Activated CD8-positive, alpha-beta T cell treated with anti-CD3 and anti-CD28 coated beads, Interleukin-2, amount 10 ng/mL, durations not matched to agents 7 days and 5 days (primary cell): ENCODE measurements around the gene C1orf210. TPM values are rescaled to one million over a fixed set of nuclear protein-coding genes. Genes with fewer than 3 reads are reported as not detected.

Experiments
- ATAC-seq: fragments of 150-1000 bp; cut with Tn5 transposase; one replicate; pipeline ENCODE4 v1.10.0; 2021; ENCODE audit warnings: moderate library complexity
- CTCF ChIA-PET: fragments of 350-600 bp; sonication (Branson Sonifier 250); formaldehyde crosslinking; loops from one replicate; lab custom pipeline; 2021; ENCODE audit warnings: antibody characterized with exemption; lab: Charles Lee
- POLR2A ChIA-PET: fragments of 350-600 bp; sonication (Branson Sonifier 250); formaldehyde crosslinking; loops from one replicate; lab custom pipeline; 2021; ENCODE audit warnings: antibody characterized with exemption; lab: Charles Lee
- DNase-seq: peaks from one replicate; pipeline ENCODE4 v3.0.0-alpha.2; 2020
- H3K27ac Mint-ChIP-seq: one replicate; pipeline ENCODE4 v1.8.0; 2021; ENCODE audit warnings: mild to moderate bottlenecking, mixed read lengths
- H3K27me3 Mint-ChIP-seq: one replicate; pipeline ENCODE4 v1.8.0; 2021; ENCODE audit warnings: low read depth, mixed read lengths
- H3K36me3 Mint-ChIP-seq: one replicate; pipeline ENCODE4 v1.8.0; 2021; ENCODE audit warnings: low read depth, mixed read lengths
- H3K4me1 Mint-ChIP-seq: one replicate; pipeline ENCODE4 v1.8.0; 2021; ENCODE audit warnings: low read depth, mixed read lengths
- H3K4me3 Mint-ChIP-seq: one replicate; pipeline ENCODE4 v1.8.0; 2021; ENCODE audit warnings: mild to moderate bottlenecking, mixed read lengths
- H3K9me3 Mint-ChIP-seq: one replicate; pipeline ENCODE4 v1.8.0; 2022; ENCODE audit warnings: mixed read lengths; ENCODE audit not compliant: insufficient read depth
- total RNA-seq, 2 experiments: library from RNA; stranded (reverse); gene quantifications; one replicate each; pipeline ENCODE4 v1.2.3, GENCODE V29; 2021

C1orf210 gene
- total RNA-seq, 2 experiments from 2014 or later, result not detected

DNA sequence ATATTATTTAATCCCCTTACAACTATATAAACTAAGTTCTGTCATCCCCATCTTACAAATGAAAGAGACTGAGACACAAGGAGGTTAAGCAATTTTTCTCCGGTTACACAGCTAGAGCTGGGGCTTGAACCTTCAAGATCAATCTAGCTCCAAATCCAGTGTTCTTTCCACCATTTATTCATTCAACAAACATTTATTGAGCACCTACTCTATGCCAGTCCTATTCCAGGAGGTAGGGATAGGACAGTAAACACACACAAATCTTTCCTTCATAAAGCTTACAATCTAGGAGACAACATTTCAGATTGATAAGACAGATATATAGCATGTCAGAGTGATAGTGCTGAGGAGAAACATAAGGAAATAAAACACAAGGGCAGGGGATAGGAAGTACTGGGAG lies 18.5 kb downstream of the C1orf210 start:
- Mint-ChIP-seq H3K4me3 (no peak overlapping the region), H3K4me1 (peaks cover 11% of the 10 kb centered on the region), H3K27me3 (peaks cover 18% of the 10 kb centered on the region), H3K27ac (no peak overlapping the region), H3K9me3 (peaks cover 16% of the 10 kb centered on the region), H3K36me3 (peaks cover 3% of the 10 kb centered on the region)
- ATAC-seq (no peak), DNase-seq (no peak)
- POLR2A ChIA-PET, result no interaction called here
- CTCF ChIA-PET, result no interaction called here

DNA sequence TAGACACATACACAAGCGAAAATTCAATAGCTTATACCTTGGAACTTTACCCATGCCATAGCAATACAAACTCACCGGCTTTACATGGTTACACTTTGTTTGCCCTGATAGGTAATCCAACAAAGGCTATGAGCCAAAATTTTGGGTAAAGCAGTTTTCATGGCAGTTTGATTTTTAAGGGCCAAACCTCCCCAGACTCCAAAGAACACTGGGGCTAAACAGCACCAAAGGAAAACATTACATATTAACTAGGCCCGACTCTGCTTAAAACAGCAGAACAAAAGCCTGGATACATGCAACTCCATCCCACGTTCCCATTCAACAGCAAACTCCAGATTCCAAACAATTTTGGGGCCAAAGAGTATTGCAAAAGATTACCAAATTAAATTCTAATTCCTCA lies 19.9 kb downstream of the C1orf210 start:
- no peak for DNase-seq
- H3K9me3 Mint-ChIP-seq, result peaks cover 16% of the 10 kb centered on the region
- H3K4me3 Mint-ChIP-seq, result no peak overlapping the region
- H3K27ac Mint-ChIP-seq, result no peak overlapping the region
- POLR2A ChIA-PET, result no interaction called here
- no peak for ATAC-seq
- CTCF ChIA-PET, result no interaction called here
- peaks cover 3% of the 10 kb centered on the region for H3K36me3 Mint-ChIP-seq
- H3K4me1 Mint-ChIP-seq, result peaks cover 4% of the 10 kb centered on the region
- peaks cover 16% of the 10 kb centered on the region for H3K27me3 Mint-ChIP-seq

DNA sequence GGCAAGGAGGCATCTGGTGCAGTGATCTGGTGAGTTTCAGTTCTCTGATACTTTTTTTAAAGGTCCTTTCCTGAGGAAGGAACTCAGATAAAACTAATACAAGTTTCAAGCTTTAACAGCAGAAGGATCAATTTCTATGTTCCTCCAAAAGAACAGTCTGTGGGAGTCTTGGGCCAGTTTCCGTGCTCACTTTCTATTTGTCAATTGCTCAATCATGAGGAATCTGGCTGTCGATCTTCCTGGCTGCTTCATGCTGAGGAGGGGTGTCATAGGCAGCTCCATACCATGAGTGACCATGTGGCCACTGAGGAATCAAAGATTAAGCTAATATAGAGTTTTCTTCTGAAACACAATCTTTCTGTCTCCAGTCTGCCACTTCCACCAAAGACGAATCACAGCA lies 27.0 kb downstream of the C1orf210 start:
- H3K36me3 Mint-ChIP-seq, result no peaks in the 10 kb centered on the region
- ChIA-PET POLR2A (interaction anchor here (0.6 kb wide), 1 partner anchor 447 kb away, joined by 3 read pairs; no protein-coding TSS in a partner anchor), CTCF (interaction anchor here (0.8 kb wide), 1 partner anchor 27 kb away, joined by 3 read pairs; no protein-coding TSS in a partner anchor)
- no peak for DNase-seq
- no peak overlapping the region for H3K27ac Mint-ChIP-seq
- peaks cover 10% of the 10 kb centered on the region for H3K9me3 Mint-ChIP-seq
- ATAC-seq, result no peak
- no peak overlapping the region for H3K4me3 Mint-ChIP-seq
- H3K27me3 Mint-ChIP-seq, result peaks cover 5% of the 10 kb centered on the region
- H3K4me1 Mint-ChIP-seq, result no peaks in the 10 kb centered on the region

DNA sequence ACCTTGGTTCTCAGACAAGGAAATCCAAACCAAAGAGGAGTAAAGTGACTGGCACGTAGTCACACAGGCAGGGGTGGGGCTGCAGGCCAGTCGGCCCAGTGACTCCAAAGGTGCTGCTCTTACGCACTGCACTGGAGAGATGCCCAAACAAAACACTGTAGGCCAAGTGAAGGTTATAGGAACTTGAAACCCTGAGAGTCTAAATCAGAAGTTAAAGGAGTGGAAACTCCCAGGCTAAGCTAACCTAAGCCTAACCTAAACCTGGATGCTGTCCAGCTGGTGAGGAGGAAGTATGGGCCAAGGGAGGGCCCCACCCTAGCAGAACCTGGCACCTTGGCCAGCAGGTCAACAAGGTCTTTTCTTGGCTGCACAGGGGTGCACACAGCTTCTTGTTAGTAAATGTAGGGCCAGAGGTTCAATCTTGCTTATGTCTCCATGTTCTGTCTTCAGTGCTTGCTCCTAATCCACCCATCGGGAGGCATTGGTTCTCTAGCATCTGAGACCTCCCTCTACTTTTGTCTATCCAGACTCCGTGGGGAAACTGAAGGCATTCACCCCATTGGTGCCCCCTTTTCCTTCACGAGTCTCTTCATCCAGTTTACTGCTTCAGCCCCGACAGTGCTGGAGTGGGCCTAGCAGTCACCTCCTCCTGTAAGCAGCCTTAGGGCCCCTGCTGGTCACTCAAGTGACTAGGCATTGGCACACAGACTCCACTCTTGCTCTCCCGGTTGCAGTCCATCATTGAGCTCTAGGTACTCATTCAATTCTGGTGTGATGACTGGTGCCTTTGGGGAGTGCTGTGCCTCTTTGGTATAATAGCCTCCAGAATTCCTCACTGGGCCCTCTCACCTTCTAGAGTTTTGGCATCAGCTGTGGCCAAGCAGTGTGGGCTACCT lies 28.5 kb downstream of the C1orf210 start:
- DNase-seq, result no peak

DNA sequence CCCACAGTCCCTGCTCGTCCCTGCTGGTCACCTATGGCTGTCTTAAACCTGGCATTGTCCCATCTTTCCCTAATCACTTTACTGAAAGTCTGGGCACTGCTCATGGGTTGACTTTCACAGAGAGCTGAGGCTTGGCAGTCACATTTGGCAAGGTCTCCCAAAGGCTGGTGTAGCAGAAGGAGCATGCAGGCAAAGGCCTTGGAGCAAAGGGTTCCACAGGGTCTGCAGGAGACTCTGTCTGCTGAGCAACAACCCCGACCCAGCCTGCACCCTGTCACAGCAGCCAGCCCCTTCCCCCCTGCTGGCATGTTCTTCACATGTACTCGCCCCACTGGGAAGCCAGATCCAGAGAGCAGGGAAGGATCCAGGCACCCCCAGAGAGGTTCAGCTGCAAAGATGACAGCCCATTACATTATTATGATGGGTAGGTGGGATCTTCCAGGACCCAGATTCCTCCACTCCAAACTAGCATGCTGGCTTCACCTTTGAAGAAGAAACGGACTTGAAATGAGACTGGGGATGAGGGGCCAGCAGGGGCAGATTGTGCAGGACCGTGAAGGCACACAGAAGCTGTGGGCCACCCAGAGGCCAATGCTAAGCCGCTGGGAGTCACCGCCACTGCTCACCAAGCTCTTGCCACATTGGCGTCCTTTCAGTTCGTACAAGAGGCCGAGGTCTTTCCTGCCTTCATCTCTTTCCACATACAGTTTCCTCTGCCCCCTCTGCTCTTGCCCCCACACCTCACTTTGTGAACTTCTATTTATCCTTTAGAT lies 29.8 kb downstream of the C1orf210 start:
- DNase-seq (no peak), ATAC-seq (no peak)
- Mint-ChIP-seq H3K4me3 (no peak overlapping the region), H3K27ac (no peak overlapping the region), H3K27me3 (peaks cover 19% of the 10 kb centered on the region), H3K9me3 (no peaks in the 10 kb centered on the region), H3K36me3 (no peaks in the 10 kb centered on the region), H3K4me1 (no peaks in the 10 kb centered on the region)
- ChIA-PET CTCF (no interaction called here), POLR2A (no interaction called here)

More for the DNA sequence above, 28.5 kb downstream of the C1orf210 start:
- ChIA-PET POLR2A (no interaction called here), CTCF (no interaction called here)
- peaks cover 12% of the 10 kb centered on the region for H3K27me3 Mint-ChIP-seq
- no peak overlapping the region for H3K27ac Mint-ChIP-seq
- H3K4me3 Mint-ChIP-seq, result no peak overlapping the region
- peaks cover 1% of the 10 kb centered on the region for H3K9me3 Mint-ChIP-seq
- no peaks in the 10 kb centered on the region for H3K36me3 Mint-ChIP-seq
- no peak for ATAC-seq
- H3K4me1 Mint-ChIP-seq, result no peaks in the 10 kb centered on the region

DNA sequence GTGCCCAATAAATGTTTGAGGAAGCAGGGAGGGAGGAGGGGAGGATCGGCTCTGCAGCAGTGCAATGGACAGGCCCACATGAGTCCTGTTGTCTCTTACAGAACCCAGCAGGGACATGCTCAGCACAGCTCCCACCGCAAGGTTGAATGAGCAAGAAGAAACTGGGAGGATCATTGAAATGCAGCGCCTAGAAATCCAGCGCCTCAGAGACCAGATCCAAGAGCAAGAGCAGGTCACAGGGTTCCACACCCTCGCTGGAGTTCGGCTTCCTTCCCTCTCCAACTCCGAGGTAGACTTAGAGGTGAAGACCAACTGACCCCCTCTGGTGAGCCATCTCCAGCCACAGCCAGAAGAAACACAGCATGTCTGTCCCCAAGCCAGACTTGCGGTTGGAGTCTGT lies 31.5 kb downstream of the C1orf210 start:
- ChIA-PET POLR2A (no interaction called here), CTCF (no interaction called here)

DNA sequence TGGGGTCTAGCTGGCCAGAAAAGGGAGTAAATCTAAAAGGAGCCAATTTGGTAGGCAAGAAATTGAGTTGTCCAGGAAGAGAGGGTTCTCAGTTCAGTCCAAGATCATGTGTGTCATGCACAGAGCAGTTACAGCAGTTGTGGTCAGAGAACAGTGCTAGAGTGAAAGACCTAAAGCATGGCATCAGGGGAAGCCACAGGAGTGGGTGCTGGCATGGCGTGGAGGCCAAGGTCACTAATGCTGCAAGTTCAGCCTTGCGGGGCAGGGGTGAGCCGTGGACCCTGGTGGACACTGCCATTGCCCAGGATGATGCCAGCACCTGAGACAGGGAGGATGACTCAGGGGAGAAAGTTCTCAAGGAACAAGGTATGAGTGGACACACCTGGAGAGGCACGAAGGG lies 32.2 kb downstream of the C1orf210 start:
- Mint-ChIP-seq H3K9me3 (no peaks in the 10 kb centered on the region), H3K4me3 (no peak overlapping the region), H3K4me1 (no peaks in the 10 kb centered on the region), H3K36me3 (no peaks in the 10 kb centered on the region), H3K27ac (no peak overlapping the region), H3K27me3 (peaks cover 19% of the 10 kb centered on the region)
- CTCF ChIA-PET, result no interaction called here
- DNase-seq (no peak), ATAC-seq (no peak)
- POLR2A ChIA-PET, result no interaction called here

More for the DNA sequence above, 31.5 kb downstream of the C1orf210 start:
- Mint-ChIP-seq H3K4me3 (no peak overlapping the region), H3K9me3 (no peaks in the 10 kb centered on the region), H3K36me3 (no peaks in the 10 kb centered on the region), H3K27me3 (peaks cover 19% of the 10 kb centered on the region), H3K4me1 (no peaks in the 10 kb centered on the region), H3K27ac (no peak overlapping the region)
- ATAC-seq (no peak), DNase-seq (no peak)

DNA sequence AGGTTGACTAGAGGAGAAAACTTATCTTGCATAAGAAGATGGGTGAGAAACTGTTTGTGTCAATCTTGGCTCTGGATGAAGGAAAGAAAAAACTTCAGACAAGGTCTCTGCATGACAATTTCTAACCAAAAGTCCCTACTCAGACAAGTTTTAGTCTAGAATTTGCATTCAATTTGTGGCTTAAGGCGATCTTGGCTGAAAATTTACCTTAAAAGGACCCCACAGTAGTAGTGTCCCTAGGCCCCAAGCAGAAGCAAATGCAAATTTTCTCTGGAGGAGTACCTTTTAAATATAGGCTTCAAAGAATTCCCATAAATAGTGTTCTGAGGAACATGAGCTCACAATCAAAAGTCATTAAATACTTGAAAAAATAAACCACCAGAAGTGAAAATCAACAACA lies 33.2 kb downstream of the C1orf210 start:
- no peak for ATAC-seq
- CTCF ChIA-PET, result no interaction called here
- Mint-ChIP-seq H3K4me3 (no peak overlapping the region), H3K27me3 (peaks cover 20% of the 10 kb centered on the region), H3K9me3 (peaks cover 4% of the 10 kb centered on the region), H3K4me1 (no peaks in the 10 kb centered on the region), H3K27ac (no peak overlapping the region), H3K36me3 (no peaks in the 10 kb centered on the region)
- POLR2A ChIA-PET, result no interaction called here
- DNase-seq, result no peak

DNA sequence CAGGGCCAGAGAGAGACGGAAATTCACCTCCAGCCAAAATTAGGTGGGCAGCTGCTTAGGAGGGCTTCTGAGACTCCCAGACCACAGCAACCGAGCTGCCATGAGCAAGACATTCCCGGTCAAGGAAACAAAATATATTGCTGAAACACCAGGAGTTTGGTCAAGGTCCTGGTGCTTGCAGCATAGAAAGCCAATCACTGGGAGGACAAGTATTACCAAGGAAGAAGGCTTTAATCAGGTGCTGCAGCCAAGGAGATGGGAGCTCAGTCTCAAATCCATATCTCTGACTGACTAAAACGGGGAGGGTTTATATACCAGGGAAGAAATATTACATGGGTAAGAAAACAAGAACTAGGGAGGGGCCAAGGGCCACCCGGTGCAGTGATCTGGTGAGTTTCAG lies 34.4 kb downstream of the C1orf210 start:
- no peak overlapping the region for H3K4me3 Mint-ChIP-seq

DNA sequence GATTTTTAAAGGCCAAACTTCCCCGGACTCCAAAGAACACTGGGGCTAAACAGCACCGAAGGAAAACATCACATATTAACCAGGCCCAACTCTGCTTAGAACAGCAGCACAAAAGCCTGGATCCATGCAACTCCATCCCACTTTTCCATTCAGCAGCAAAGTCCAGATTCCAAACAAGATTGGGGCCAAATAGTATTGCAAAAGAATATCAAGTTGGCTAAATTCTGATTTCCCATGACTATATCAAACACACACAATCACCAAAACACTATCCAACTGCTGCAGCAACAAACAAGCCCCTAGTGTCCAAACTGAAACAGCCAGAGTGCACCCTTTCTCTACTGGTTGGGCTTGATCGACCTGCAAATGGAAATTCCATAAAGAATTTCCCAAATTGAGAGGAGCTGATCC lies 35.0 kb downstream of the C1orf210 start:
- DNase-seq, result no peak
- Mint-ChIP-seq H3K4me3 (no peak overlapping the region), H3K9me3 (peaks cover 9% of the 10 kb centered on the region), H3K27me3 (peaks cover 30% of the 10 kb centered on the region), H3K36me3 (peaks cover 2% of the 10 kb centered on the region), H3K27ac (no peak overlapping the region), H3K4me1 (no peaks in the 10 kb centered on the region)
- CTCF ChIA-PET, result interaction anchor here (0.7 to 1.2 kb wide), 2 partner anchors 104 to 164 kb away, joined by 3 read pairs; no protein-coding TSS in a partner anchor
- ATAC-seq, result no peak
- POLR2A ChIA-PET, result no interaction called here

More for the DNA sequence above, 34.4 kb downstream of the C1orf210 start:
- DNase-seq (peak; percentile 7), ATAC-seq (no peak)
- Mint-ChIP-seq H3K36me3 (peaks cover 2% of the 10 kb centered on the region), H3K27ac (no peak overlapping the region), H3K4me1 (no peaks in the 10 kb centered on the region), H3K27me3 (peaks cover 26% of the 10 kb centered on the region), H3K9me3 (peaks cover 9% of the 10 kb centered on the region)
- CTCF ChIA-PET, result interaction anchor here (0.7 kb wide), 1 partner anchor 104 kb away, joined by 3 read pairs; no protein-coding TSS in a partner anchor
- POLR2A ChIA-PET, result no interaction called here

DNA sequence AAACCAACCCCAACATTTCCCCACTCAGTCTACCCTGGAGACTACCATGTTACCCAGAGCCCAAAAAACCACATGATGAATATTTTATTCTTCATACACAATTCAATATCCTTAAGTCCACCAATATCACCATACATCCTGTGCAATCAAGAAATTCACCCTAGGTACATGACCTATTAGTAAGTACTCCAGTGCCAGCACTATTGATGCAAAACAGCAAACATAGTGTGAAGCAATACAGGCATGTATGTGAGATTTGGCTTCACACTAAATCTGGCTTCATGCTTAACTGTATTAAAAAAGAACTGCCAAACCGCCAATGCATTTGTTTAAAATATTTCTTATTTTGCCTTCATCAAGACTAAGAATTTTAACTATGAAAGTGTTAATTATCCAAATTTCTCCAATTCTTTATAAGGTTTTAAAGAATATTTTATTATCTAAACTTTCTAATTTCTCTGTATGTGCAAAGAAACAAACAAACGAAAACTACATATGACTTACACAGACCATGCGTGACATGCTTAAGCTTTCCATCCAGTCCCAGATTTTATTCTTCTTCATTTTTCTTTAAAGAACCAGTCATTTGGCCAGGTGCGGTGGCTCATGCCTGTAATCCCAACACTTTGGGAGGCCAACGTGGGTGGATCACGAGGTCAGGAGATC lies 38.0 kb downstream of the C1orf210 start:
- no peak overlapping the region for H3K27ac Mint-ChIP-seq
- no peaks in the 10 kb centered on the region for H3K4me1 Mint-ChIP-seq
- POLR2A ChIA-PET, result no interaction called here
- ATAC-seq (no peak), DNase-seq (no peak)
- H3K9me3 Mint-ChIP-seq, result peaks cover 9% of the 10 kb centered on the region
- peaks cover 22% of the 10 kb centered on the region for H3K27me3 Mint-ChIP-seq
- H3K36me3 Mint-ChIP-seq, result peaks cover 2% of the 10 kb centered on the region
- no peak overlapping the region for H3K4me3 Mint-ChIP-seq
- CTCF ChIA-PET, result no interaction called here
